K562 treated with DMSO at 1 percent for 12 hours (cell line): ENCODE results near the gene CCT2. TPM values are rescaled to one million over a fixed set of nuclear protein-coding genes. Genes with fewer than 3 reads are reported as not detected.

Experiments used
- total RNA-seq: library from RNA; unstranded; fragments of 300-600 nt; gene quantifications from 2 replicates; pipeline ENCODE4 v1.2.3, GENCODE V29; 2022; ENCODE audit not compliant: insufficient read depth

The CCT2 gene
- 170 and 192 TPM in 2 replicates for total RNA-seq

GRCh38 chr12:69585189-69586062 is at the start of gene CCT2:
Gene CCT2 (plus strand): TSS chr12:69585459. CDS start chr12:69585522, 63 bp downstream.

GRCh38 chr12:69610729-69611128 is 25.5 kb downstream of the CCT2 start, which contains the start of gene LRRC10:
Gene LRRC10 (minus strand): TSS chr12:69610907. CDS start chr12:69610838, 69 bp downstream.

Other genes starting within 250 kb of the CCT2 start
- 26.6 and 39.2 TPM in 2 replicates for gene LYZ, start 237.1 kb upstream of the CCT2 start, total RNA-seq
- 32.5 and 45.4 TPM in 2 replicates for gene YEATS4, start 225.7 kb upstream of the CCT2 start, total RNA-seq
- gene FRS2, start 115.1 kb upstream of the CCT2 start, total RNA-seq = 1.6 and 5.9 TPM in 2 replicates
- gene LRRC10, start 25.4 kb downstream of the CCT2 start, total RNA-seq = not detected in 2 replicates
- not detected in 2 replicates for gene BEST3, start 113.8 kb downstream of the CCT2 start, total RNA-seq
- gene RAB3IP, start 153.4 kb downstream of the CCT2 start, total RNA-seq = 15.8 and 17.7 TPM in 2 replicates
- not detected in 2 replicates for gene MYRFL, start 239.8 kb downstream of the CCT2 start, total RNA-seq